IPS DF 6.9 (cell line): ENCODE results near the gene COLEC11.
"Not testable (repeated sequence)": the region's sequence is repeated elsewhere in the genome, so short reads cannot be mapped to it uniquely, and the experiment has no call there.

Experiments used
- DNase-seq: peaks from one replicate; pipeline ENCODE4 v3.0.0-alpha.2; 2013; ENCODE audit warnings: low read depth, low spot score
- H3K27ac ChIP-seq: one replicate; pipeline ENCODE4 v1.5.1; 2013; ENCODE audit warnings: low read length, control low read depth
- H3K27me3 ChIP-seq: 2 replicates; pipeline ENCODE4 v1.6.1; 2013; ENCODE audit warnings: mild to moderate bottlenecking, low read length; ENCODE audit not compliant: control insufficient read depth, insufficient read depth
- H3K36me3 ChIP-seq: 2 replicates; pipeline ENCODE4 v1.6.1; 2013; ENCODE audit warnings: low read length; ENCODE audit not compliant: control insufficient read depth, insufficient read depth
- H3K4me1 ChIP-seq: 2 replicates; pipeline ENCODE4 v1.6.1; 2013; ENCODE audit warnings: low read length; ENCODE audit not compliant: control insufficient read depth, insufficient read depth
- H3K4me3 ChIP-seq: 2 replicates; pipeline ENCODE4 v1.5.1; 2013; ENCODE audit warnings: mild to moderate bottlenecking, low read length
- H3K9me3 ChIP-seq: 2 replicates; pipeline ENCODE4 v1.6.1; 2013; ENCODE audit warnings: low read length, inconsistent platforms; ENCODE audit not compliant: control insufficient read depth, insufficient read depth
- WGBS: extraction: QIAGEN DNeasy Blood & Tissue Kit; methylation state at CpG from one replicate; pipeline ENCODE4 v1.1.7; 2013; ENCODE audit warnings: mixed read lengths, missing lambda C conversion rate; ENCODE audit not compliant: insufficient read length, insufficient coverage; 5-methylcytosine and 5-hydroxymethylcytosine counted together

COLEC11 gene

DNA sequence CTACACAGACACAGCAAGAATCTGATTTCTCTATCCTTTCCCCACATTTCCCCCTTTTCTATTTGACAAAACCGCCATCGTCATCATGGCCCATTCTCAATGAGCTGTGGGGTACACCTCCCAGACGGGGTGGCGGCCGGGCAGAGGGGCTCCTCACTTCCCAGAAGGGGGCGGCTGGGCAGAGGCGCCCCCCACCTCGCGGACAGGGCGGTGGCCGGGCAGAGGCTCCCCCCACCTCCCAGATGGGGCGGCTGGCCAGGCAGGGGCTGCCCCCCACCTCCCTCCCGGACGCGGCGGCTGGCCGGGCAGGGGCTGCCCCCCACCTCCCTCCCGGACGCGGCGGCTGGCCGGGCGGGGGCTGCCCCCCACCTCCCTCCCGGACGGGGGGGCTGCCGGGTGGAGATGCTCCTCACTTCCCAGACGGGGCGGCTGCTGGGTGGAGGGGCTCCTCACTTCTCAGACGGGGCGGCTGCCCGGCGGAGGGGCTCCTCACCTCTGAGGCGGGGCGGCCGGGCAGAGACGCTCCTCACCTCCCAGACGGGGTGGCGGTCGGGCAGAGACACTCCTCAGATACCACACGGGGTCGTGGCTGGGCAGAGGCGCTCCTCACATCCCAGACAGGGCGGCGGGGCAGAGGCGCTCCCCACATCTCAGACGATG is 20.8 kb downstream of the COLEC11 start:
- not testable (repeated sequence) for H3K4me3 ChIP-seq, H3K27ac ChIP-seq, H3K27me3 ChIP-seq, DNase-seq, H3K4me1 ChIP-seq, H3K36me3 ChIP-seq, H3K9me3 ChIP-seq
- no CpG with 5 or more reads among the region's 46 CpGs for WGBS

DNA sequence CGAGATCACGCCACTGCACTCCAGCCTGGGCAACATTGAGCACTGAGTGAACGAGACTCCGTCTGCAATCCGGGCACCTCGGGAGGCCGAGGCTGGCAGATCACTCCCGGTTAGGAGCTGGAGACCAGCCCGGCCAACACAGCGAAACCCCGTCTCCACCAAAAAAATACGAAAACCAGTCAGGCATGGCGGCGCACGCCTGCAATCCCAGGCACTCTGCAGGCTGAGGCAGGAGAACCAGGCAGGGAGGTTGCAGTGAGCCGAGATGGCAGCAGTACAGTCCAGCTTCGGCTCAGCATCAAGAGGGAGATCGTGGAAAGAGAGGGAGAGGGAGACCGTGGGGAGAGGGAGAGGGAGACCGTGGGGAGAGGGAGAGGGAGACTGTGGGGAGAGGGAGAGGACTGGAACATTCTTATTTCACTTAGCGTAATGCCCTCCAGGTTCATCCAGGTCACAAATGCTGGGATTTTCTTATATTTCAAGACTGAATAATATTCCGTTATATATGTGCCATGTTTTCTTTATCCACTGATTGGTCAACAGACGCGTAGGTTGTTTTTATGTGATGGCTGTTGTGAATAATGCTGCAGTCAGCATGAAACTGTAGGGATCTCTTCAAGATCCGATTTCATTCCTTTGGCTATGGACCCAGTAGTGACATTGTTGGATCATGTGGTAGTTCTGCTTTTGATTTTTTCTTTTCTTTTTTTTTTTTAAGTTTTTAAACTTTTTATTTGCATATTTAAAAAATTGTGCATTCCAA is 21.7 kb downstream of the COLEC11 start:
- no CpG with 5 or more reads among the region's 25 CpGs for WGBS
- not testable (repeated sequence) for H3K4me1 ChIP-seq, H3K4me3 ChIP-seq, H3K36me3 ChIP-seq, DNase-seq, H3K27me3 ChIP-seq, H3K9me3 ChIP-seq, H3K27ac ChIP-seq

DNA sequence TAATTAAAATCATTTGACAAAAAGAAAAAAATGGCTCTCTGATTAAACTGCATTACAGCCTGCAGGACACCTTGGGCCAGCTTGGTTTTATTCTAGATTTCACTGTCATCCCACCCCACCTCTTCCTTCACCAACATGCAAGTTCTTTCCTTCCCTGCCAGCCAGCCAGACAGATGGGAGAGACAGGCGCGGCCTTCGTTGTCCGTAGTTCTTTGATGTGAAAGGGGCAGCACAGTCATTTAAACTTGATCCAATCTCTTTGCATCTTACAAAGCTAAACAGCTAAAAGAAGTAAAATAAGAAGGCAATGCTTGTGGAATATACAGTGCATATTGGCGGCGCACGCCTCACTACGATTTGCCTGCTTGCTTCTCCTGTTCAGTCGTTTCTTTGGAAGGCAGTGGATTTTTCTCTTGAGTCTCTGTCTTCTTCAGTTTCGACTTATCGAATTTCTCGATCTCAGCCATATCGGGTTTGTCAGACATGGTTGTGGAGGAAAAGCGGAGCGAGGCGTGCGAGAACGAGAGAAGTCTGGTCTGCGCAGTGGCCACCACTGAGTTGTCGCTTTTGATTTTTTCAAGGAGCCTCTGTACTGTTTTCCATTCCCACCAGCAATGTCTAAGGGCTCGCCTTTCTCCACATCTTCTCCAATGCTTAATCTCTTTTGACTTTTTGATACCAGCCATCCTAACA is 22.4 kb downstream of the COLEC11 start:
- Histone ChIP-seq H3K36me3 (no peaks in the 10 kb centered on the region), H3K9me3 (no peaks in the 10 kb centered on the region), H3K4me3 (no peak overlapping the region), H3K4me1 (no peaks in the 10 kb centered on the region), H3K27ac (no peak overlapping the region), H3K27me3 (no peaks in the 10 kb centered on the region)
- no peak for DNase-seq
- WGBS = no CpG with 5 or more reads among the region's 21 CpGs

DNA sequence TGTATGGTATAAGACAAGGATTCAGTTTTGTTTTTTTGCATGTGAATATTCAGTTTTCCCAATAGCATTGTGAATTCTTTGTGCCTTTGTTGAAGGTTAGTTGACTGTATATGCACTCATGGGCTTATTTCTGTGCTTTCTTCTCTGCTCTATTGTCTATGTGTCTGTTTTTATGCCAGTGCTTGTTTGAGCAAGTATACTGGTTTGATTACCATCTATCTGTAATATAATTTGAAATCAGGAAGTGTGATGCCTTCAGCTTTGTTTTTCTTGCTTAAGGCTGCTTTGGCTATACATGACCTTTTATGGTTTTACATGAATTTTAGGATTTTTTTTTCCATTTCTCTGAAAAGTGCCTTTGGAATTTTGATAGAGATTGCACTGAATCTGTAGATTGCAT is 23.5 kb downstream of the COLEC11 start:
- Histone ChIP-seq H3K27ac (no peak overlapping the region), H3K4me3 (no peak overlapping the region), H3K36me3 (no peaks in the 10 kb centered on the region), H3K4me1 (no peaks in the 10 kb centered on the region), H3K27me3 (no peaks in the 10 kb centered on the region), H3K9me3 (no peaks in the 10 kb centered on the region)
- no peak for DNase-seq

DNA sequence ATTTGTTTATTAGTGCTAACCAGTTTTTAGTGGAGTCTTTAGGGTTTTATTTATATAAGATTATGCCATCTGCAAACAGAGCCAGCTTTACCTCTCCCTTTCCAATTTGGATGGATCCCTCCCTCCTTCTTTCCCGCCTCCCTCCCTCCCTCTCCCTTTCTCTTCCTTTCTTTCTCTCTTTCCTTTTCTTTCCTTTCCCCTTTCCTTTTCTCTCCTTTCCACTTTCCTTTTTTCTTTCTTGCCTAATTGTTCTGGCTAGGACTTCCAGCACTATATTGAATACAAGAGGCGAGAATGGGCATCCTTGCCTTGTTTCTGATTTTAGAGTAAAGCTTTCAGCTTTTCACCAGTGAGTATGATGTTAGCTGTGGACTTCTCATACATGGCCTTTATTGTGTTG is 24.1 kb downstream of the COLEC11 start:
- no peaks in the 10 kb centered on the region for H3K27me3 ChIP-seq
- no peak for DNase-seq
- no peak overlapping the region for H3K4me3 ChIP-seq
- H3K27ac ChIP-seq = no peak overlapping the region
- no peaks in the 10 kb centered on the region for H3K4me1 ChIP-seq
- no peaks in the 10 kb centered on the region for H3K9me3 ChIP-seq
- no peaks in the 10 kb centered on the region for H3K36me3 ChIP-seq
- no CpG with 5 or more reads among the region's 2 CpGs for WGBS

DNA sequence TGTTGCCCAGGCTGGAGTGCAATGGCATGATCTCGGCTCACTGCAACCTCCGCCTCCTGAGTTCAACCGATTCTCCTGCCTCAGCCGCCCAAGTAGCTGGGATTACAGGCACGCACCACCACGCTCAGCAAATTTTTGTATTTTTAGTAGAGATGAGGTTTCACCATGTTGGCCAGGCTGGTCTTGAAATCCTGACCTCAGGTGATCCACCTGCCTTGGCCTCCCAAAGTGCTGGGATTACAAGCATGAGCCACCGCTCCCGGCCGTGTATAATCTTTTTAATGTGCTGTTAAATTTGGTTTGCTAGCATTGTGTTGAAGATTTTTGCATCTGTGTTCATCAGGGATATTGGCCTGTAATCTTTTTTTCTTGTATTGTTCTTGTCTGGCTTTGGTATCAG is 24.7 kb downstream of the COLEC11 start:
- not testable (repeated sequence) for H3K36me3 ChIP-seq, H3K27me3 ChIP-seq, DNase-seq, H3K9me3 ChIP-seq, H3K4me1 ChIP-seq, H3K4me3 ChIP-seq, H3K27ac ChIP-seq
- WGBS = no CpG with 5 or more reads among the region's 9 CpGs

DNA sequence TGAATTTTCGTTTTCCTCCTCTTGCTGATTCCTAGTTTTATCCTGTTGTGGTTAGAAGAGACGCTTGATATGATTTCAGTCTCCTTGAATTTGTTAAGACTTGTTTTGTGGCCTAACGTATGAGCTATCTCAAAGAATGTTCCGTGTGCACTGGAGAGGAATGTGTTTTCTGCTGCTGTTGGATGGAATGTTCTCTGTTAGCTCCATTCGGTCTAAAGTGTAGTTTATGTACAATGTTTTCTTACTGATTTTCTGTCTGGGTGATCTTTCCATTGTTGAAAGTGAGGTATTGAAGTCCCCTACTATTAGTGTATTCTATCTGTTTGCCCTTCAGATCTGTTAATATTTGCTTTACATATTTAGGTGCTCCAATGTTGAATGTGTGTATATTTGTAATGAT is 25.9 kb downstream of the COLEC11 start:
- no peak overlapping the region for H3K27ac ChIP-seq
- no peaks in the 10 kb centered on the region for H3K36me3 ChIP-seq
- WGBS = no CpG with 5 or more reads among the region's 5 CpGs
- no peaks in the 10 kb centered on the region for H3K27me3 ChIP-seq
- H3K4me3 ChIP-seq = no peak overlapping the region
- H3K9me3 ChIP-seq = no peaks in the 10 kb centered on the region
- DNase-seq = no peak
- H3K4me1 ChIP-seq = no peaks in the 10 kb centered on the region

DNA sequence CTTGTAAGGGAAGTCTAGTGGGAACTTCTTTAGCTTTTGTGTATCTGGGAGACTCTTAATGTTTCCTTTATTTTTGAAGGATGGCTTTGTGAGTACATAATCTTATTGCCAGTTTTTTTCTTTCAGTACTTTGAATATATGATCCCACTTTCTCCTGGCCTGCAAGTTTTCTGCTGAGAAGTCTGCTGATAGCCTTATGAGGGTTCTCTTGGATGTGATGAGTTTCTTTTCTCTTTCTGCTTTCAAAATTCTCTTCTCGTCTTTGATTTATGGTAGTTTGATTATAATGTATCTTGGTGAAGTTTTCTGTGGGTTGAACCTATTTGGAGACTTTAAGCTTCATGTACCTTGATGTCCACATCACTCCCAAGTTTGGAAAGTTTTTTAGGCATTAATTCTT is 28.1 kb downstream of the COLEC11 start:
- WGBS = no CpG with 5 or more reads among the region's 1 CpG
- no peaks in the 10 kb centered on the region for H3K4me1 ChIP-seq
- DNase-seq = no peak
- no peaks in the 10 kb centered on the region for H3K9me3 ChIP-seq
- no peaks in the 10 kb centered on the region for H3K36me3 ChIP-seq
- no peaks in the 10 kb centered on the region for H3K27me3 ChIP-seq
- H3K4me3 ChIP-seq = no peak overlapping the region
- no peak overlapping the region for H3K27ac ChIP-seq

DNA sequence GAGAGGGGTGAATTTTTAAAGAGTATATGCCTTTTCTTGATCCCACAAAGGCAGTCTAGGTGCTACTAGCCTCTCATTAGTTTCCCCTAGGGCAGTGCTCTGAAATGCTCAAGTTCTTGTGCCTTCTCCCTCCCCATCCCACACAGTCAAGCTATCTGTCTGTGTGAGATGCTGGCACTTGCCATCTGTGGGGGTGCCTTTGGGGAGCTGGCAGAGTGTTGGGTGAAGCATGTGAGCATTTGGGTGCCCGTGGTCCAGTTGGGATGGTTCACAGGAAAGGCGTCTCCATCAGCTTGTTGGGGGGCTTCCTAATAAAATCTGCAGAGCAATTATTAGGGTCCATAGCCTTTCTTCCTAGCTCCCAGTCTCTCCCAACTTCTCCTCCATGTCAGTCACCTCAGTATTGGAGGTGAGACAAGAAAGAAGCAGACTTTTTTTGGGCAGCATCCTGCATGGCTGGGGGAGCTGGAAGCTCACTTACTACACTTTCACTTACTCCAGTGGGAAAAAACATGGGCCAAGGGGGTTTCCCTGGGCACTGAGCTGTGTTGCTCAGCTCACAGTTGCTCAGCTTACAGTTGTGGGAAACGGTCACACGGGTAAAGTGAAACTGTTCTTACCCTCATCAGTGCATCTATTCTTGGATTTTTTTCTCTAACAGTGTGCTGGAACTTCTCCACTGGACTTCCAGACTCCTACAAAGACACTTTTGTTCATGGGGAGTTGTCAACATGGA is 29.3 kb downstream of the COLEC11 start:
- WGBS = no CpG with 5 or more reads among the region's 4 CpGs
- no peak overlapping the region for H3K27ac ChIP-seq
- no peaks in the 10 kb centered on the region for H3K4me1 ChIP-seq
- no peak for DNase-seq
- H3K36me3 ChIP-seq = no peaks in the 10 kb centered on the region
- no peaks in the 10 kb centered on the region for H3K27me3 ChIP-seq
- H3K4me3 ChIP-seq = no peak overlapping the region
- H3K9me3 ChIP-seq = no peaks in the 10 kb centered on the region

DNA sequence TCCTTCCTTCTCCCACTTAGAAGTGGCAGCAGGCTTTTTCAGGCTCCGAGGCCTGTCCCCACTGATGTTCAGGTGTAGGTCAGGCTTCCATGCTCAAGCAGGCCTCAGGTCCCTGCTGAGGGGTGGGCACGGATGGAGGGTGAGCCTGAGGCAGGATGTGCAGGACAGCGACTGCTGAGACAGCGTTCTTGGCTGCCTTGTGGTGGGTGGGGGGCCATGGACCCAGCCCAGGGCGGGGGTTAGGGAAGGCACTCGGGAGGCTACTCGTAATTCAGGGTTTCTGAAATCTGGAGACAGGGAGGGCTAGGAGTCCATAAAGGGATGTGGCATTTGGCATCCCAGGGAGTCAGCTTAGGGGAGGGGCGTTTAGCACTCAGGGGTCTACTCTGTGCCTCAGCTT is 30.3 kb downstream of the COLEC11 start:
- no peaks in the 10 kb centered on the region for H3K9me3 ChIP-seq
- H3K27me3 ChIP-seq = no peaks in the 10 kb centered on the region
- H3K4me3 ChIP-seq = no peak overlapping the region
- H3K27ac ChIP-seq = no peak overlapping the region
- no CpG with 5 or more reads among the region's 8 CpGs for WGBS
- H3K4me1 ChIP-seq = no peaks in the 10 kb centered on the region
- H3K36me3 ChIP-seq = no peaks in the 10 kb centered on the region
- DNase-seq = no peak
